Neutrophil (primary cell): Measurements from ENCODE around the gene TLN1.

Source experiments
- H3K27ac ChIP-seq: fragments of 200-600 bp; sonication (generic); 2 replicates; pipeline ENCODE4 v1.5.1; 2016; ENCODE audit warnings: mild to moderate bottlenecking, moderate library complexity
- H3K27me3 ChIP-seq: fragments of 200-600 bp; sonication (generic); 2 replicates; pipeline ENCODE4 v1.6.0; 2016; ENCODE audit warnings: mild to moderate bottlenecking
- H3K36me3 ChIP-seq: fragments of 200-600 bp; sonication (generic); 2 replicates; pipeline ENCODE4 v1.5.1; 2017
- H3K4me1 ChIP-seq, 2 experiments: fragments of 200-600 bp in 1 of 2; sonication (generic) in 1 of 2; 1 replicate in 1 of 2; 2 replicates in 1 of 2; pipeline versions ENCODE4 v1.5.1 to v1.6.1; 2013 to 2016; ENCODE audit warnings: low read depth in 1 of 2, low read length in 1 of 2, mild to moderate bottlenecking in 1 of 2, moderate library complexity in 1 of 2; ENCODE audit not compliant: control insufficient read depth in 1 of 2, insufficient read depth in 1 of 2
- H3K4me3 ChIP-seq, 2 experiments: fragments of 200-600 bp in 1 of 2; sonication (generic) in 1 of 2; 1 replicate in 1 of 2; 2 replicates in 1 of 2; pipeline ENCODE4 v1.5.1; 2013 to 2016; ENCODE audit warnings: low read depth in 1 of 2, low read length in 1 of 2, mild to moderate bottlenecking in 1 of 2, moderate library complexity in 1 of 2
- H3K9me3 ChIP-seq: fragments of 200-600 bp; sonication (generic); 2 replicates; pipeline ENCODE4 v1.5.1; 2016
- CTCF ChIP-seq: fragments of 200-600 bp; sonication (generic); IDR thresholded peaks from 2 replicates; pipeline ENCODE4 v1.5.1; 2016; ENCODE audit warnings: antibody characterized with exemption

The TLN1 gene

GRCh38 chr9:35757892-35758275 is 25.9 kb upstream of the TLN1 start:
- no peaks in the 10 kb centered on the region for H3K27me3 ChIP-seq
- peaks cover 25% of the 10 kb centered on the region for H3K36me3 ChIP-seq
- H3K27ac ChIP-seq: no peak overlapping the region
- H3K9me3 ChIP-seq: no peaks in the 10 kb centered on the region
- H3K4me3 ChIP-seq: peak overlapping the region in 1 of 2 experiments; percentile 76
- TF ChIP-seq CTCF: no peak
- peaks cover 15 to 21% of the 10 kb centered on the region in 2 experiments for H3K4me1 ChIP-seq

DNA sequence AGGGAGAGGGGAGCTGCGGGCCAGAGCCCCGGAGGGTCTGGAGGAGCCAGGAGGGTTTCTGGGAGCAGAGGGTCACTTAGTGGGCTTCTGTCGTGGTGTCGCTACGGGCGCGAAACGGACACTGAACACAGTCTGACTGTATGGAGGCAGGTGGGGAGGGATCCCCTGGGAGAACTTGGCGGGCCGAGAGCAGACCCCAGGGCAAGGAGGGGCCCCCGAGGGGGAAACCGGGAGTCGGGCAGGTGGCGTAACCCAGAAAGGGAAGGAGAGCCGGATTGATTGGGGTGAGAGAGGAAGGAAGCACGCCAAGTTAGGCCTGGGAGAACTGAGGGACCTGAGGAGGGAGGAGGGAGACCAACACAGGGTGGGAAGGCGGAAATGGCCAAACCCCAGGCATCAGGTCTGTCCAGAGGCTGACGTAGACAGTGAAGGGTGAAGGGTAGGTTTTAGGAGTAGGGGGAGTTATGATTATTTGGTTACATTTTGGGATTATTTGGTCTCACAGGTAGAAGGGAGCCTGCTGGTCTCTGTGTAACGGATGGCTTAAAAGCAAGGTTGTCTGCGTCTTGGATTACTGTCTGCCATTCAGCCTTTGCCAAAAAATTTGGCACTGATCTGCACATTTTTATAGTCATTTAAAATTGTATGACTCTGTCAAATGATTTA is 25.4 kb upstream of the TLN1 start:
- Histone ChIP-seq H3K4me3 (peak overlapping the region; percentile 65 to 76), H3K27ac (peak overlapping the region; percentile 62)

DNA sequence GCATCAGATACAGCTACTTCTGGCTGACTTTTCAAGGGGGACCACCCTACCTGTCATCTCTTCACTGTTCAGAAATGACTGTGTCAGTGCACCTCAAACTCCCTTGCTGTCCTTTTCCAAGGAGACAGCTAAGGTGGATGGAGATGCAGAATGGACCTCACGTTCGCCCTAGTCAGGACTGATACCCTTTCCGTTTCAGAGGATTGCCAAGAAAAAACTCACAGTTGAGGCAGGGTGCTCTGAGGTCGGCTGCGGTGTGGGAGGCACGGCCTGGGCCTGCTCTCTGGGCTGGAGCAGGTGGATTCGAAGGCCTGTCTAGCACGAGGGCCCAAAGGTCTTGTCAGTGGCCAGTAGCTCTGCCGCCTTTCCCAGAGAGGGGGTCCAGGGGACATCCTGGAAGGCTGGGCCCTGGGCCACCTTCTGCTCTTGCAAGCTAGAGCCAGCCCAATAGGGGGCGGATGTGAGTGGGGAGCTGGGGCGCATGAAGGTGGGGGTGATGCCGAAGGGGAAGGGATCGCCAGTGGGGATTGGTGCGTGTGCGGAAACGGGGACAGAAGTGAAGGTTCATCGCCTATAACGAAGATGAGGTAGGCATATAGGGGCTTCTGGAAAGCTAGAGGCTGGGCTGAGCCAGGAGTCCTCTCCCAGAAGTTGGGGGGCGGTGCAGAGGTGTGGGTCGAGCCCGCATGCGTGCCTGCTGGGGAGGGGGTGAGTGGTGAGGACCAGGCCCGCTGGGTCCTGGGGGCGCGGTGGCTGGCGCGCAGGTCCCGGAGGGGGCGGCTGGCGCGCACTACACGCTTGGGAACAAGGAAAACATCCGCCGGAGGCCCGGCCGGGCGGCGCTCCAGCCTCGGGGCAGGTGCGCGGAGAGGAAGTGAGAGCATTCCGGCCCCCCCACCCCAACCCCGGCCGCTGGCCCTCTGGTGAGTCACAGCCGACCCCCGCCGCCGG is 24.6 kb upstream of the TLN1 start:
- peak overlapping the region; percentile 65 to 76 for H3K4me3 ChIP-seq
- H3K27ac ChIP-seq: peak overlapping the region; percentile 62
- H3K4me1 ChIP-seq: peaks cover 15 to 21% of the 10 kb centered on the region in 2 experiments
- no peaks in the 10 kb centered on the region for H3K9me3 ChIP-seq
- peak; percentile 47 for TF ChIP-seq CTCF
- peaks cover 38% of the 10 kb centered on the region for H3K36me3 ChIP-seq
- H3K27me3 ChIP-seq: no peaks in the 10 kb centered on the region

More for the DNA sequence above, 25.4 kb upstream of the TLN1 start:
- Histone ChIP-seq H3K36me3 (peaks cover 30% of the 10 kb centered on the region), H3K9me3 (no peaks in the 10 kb centered on the region), H3K27me3 (no peaks in the 10 kb centered on the region), H3K4me1 (peaks cover 15 to 21% of the 10 kb centered on the region in 2 experiments)
- TF ChIP-seq CTCF: no peak

GRCh38 chr9:35755071-35755470 is 23.1 kb upstream of the TLN1 start:
- H3K9me3 ChIP-seq: no peaks in the 10 kb centered on the region
- H3K4me3 ChIP-seq: no peak overlapping the region
- peaks cover 19 to 25% of the 10 kb centered on the region in 2 experiments for H3K4me1 ChIP-seq
- H3K27me3 ChIP-seq: no peaks in the 10 kb centered on the region
- TF ChIP-seq CTCF: no peak
- H3K36me3 ChIP-seq: peaks cover 52% of the 10 kb centered on the region
- no peak overlapping the region for H3K27ac ChIP-seq

DNA sequence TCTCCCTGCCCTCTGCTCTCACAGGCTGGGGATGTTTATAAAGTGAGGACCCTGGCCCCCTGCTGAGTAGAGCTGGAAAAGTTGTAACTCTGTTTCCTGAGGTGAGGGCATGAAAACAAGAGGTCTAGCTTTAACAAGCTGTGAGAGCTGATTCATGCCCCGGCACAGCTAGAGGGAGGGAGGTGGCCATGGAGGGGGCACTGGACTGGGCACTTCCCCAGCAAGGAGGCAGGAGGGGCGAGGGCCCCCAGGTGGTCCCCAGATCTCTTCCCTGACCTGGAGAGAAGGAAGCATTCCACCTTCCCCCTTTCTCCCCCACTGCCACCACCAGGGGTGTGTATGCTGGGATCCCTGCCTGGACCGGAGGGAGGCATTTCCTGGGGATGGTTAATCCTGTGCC is 22.3 kb upstream of the TLN1 start, which contains the start of gene MSMP:
Gene MSMP, minus strand, starts transcription at position 13 of the 400 bp plus-strand sequence. CDS start 147 bp downstream, outside the sequence.
- no peak within 1 kb of the TSS for H3K27ac ChIP-seq
- H3K4me1 ChIP-seq: peaks cover 26 to 33% of the 10 kb centered on the region in 2 experiments
- no peak within 1 kb of the TSS for H3K4me3 ChIP-seq
- H3K27me3 ChIP-seq: no peaks in the 10 kb centered on the region
- H3K36me3 ChIP-seq: peaks cover 52% of the 10 kb centered on the region
- H3K9me3 ChIP-seq: no peaks in the 10 kb centered on the region
- no peak for TF ChIP-seq CTCF
